HepG2 (cell line): Measurements from ENCODE around the gene GINM1. TPM values are rescaled to one million over a fixed set of nuclear protein-coding genes. Genes with fewer than 3 reads are reported as not detected.

Experiments used
- AGO2 ChIP-seq: fragments of 200-400 bp; formaldehyde crosslinking; optimal IDR thresholded peaks from 2 replicates; pipeline ENCODE3; 2017; ENCODE audit warnings: mild to moderate bottlenecking, low read depth, low read length, moderate library complexity
- CSRNP2 ChIP-seq: sonication (generic); formaldehyde crosslinking; conservative IDR thresholded peaks from 2 replicates; pipeline ENCODE4 v1.8.0; 2022; ENCODE audit warnings: low read depth, missing genetic modification reagents
- DNMT3B ChIP-seq: conservative IDR thresholded peaks from 2 replicates; pipeline ENCODE4 v1.6.1; 2016; ENCODE audit warnings: missing biosample characterization, control low read depth
- IRX3 ChIP-seq: sonication (generic); formaldehyde crosslinking; IDR thresholded peaks from 2 replicates; pipeline ENCODE4 v1.8.1; 2023; ENCODE audit warnings: mild to moderate bottlenecking, low read depth, missing genetic modification reagents, borderline replicate concordance
- MED8 ChIP-seq: sonication (generic); formaldehyde crosslinking; IDR thresholded peaks from 2 replicates; pipeline ENCODE4 v1.8.1; 2023; ENCODE audit warnings: mild to moderate bottlenecking, missing genetic modification reagents; ENCODE audit not compliant: insufficient replicate concordance
- RBM22 ChIP-seq: fragments of 200-400 bp; formaldehyde crosslinking; optimal IDR thresholded peaks from 2 replicates; pipeline ENCODE3; 2017; ENCODE audit warnings: mild to moderate bottlenecking, low read length, moderate library complexity
- RFX3 ChIP-seq: IDR thresholded peaks from 2 replicates; pipeline ENCODE4 v1.6.1; 2016; ENCODE audit warnings: missing biosample characterization, missing genetic modification reagents
- TP53 ChIP-seq: sonication (generic); formaldehyde crosslinking; conservative IDR thresholded peaks from 2 replicates; pipeline ENCODE4 v1.4.0; 2020; ENCODE audit warnings: missing genetic modification reagents
- XBP1 ChIP-seq: sonication (generic); formaldehyde crosslinking; IDR thresholded peaks from 2 replicates; pipeline ENCODE4 v1.5.0; 2020; ENCODE audit warnings: missing genetic modification reagents
- ZBTB21 ChIP-seq: sonication (generic); formaldehyde crosslinking; IDR thresholded peaks from 2 replicates; pipeline ENCODE4 v1.4.0; 2020; ENCODE audit warnings: missing genetic modification reagents
- ZBTB39 ChIP-seq: sonication (generic); formaldehyde crosslinking; IDR thresholded peaks from 2 replicates; pipeline ENCODE4 v1.5.0; 2020; ENCODE audit warnings: missing genetic modification reagents
- ZBTB42 ChIP-seq: sonication (generic); formaldehyde crosslinking; IDR thresholded peaks from 2 replicates; pipeline ENCODE4 v1.5.0; 2020; ENCODE audit warnings: mild to moderate bottlenecking, missing genetic modification reagents
- ZFP90 ChIP-seq: sonication (generic); formaldehyde crosslinking; IDR thresholded peaks from 2 replicates; pipeline ENCODE4 v1.8.0; 2022; ENCODE audit warnings: missing genetic modification reagents, mild to moderate bottlenecking, inconsistent platforms, borderline replicate concordance
- ZFY ChIP-seq: sonication (generic); formaldehyde crosslinking; IDR thresholded peaks from 2 replicates; pipeline ENCODE4 v1.4.0; 2020; ENCODE audit warnings: missing genetic modification reagents
- ZKSCAN5 ChIP-seq: sonication (generic); formaldehyde crosslinking; IDR thresholded peaks from 2 replicates; pipeline ENCODE4 v1.5.1; 2020; ENCODE audit warnings: mild to moderate bottlenecking, missing genetic modification reagents
- ZNF253 ChIP-seq: sonication (generic); formaldehyde crosslinking; IDR thresholded peaks from 2 replicates; pipeline ENCODE4 v1.8.0; 2022; ENCODE audit warnings: mild to moderate bottlenecking, missing genetic modification reagents, borderline replicate concordance
- ZNF274 ChIP-seq: sonication (generic); formaldehyde crosslinking; IDR thresholded peaks from 2 replicates; pipeline ENCODE4 v1.5.1; 2020; ENCODE audit warnings: mild to moderate bottlenecking, missing genetic modification reagents
- ZNF484 ChIP-seq: sonication (generic); formaldehyde crosslinking; IDR thresholded peaks from 2 replicates; pipeline ENCODE4 v1.5.1; 2020; ENCODE audit warnings: mild to moderate bottlenecking, low read depth, missing genetic modification reagents, borderline replicate concordance
- ZNF564 ChIP-seq: sonication (generic); formaldehyde crosslinking; IDR thresholded peaks from 2 replicates; pipeline ENCODE4 v1.8.1; 2023; ENCODE audit warnings: mild to moderate bottlenecking, missing genetic modification reagents
- ZNF784 ChIP-seq: sonication (generic); formaldehyde crosslinking; IDR thresholded peaks from 2 replicates; pipeline ENCODE4 v1.5.1; 2020; ENCODE audit warnings: missing genetic modification reagents, mild to moderate bottlenecking, borderline replicate concordance
- polyA plus RNA-seq, 8 experiments: library from polyadenylated mRNA; depleted of rRNA in 3 of 8; stranded (reverse) in 7 of 8; unstranded in 1 of 8; fragments of >200 nt; fragmentation: Illumina TruSeq in 4 of 8; extraction: Trizol in 4 of 8; gene quantifications; 2 replicates each; pipeline versions ENCODE4 v1.2.1 to v1.2.3, GENCODE V29; 2011 to 2016; ENCODE audit warnings: low read depth in 4 of 8, missing spikeins in 1 of 8, mixed read lengths in 1 of 8; ENCODE audit not compliant: insufficient read depth in 1 of 8
- total RNA-seq, 5 experiments: library from RNA; depleted of rRNA; stranded (reverse); fragments of >200 nt; fragmentation: Illumina TruSeq; extraction: Trizol; gene quantifications; 2 replicates each; pipeline ENCODE4 v1.2.3, GENCODE V29; 2016; ENCODE audit warnings: low read depth in 1 of 5
- TF ChIP-seq, protein P1 (sequence below): sonication (generic); formaldehyde crosslinking; conservative IDR thresholded peaks from 2 replicates; pipeline ENCODE4 v1.4.0; 2020; ENCODE audit warnings: missing genetic modification reagents
- TF ChIP-seq, protein P2 (sequence below): sonication (generic); formaldehyde crosslinking; IDR thresholded peaks from 2 replicates; pipeline ENCODE4 v1.4.0; 2020; ENCODE audit warnings: missing genetic modification reagents
- TF ChIP-seq, protein P3 (sequence below): sonication (generic); formaldehyde crosslinking; IDR thresholded peaks from 2 replicates; pipeline ENCODE4 v1.5.0; 2020; ENCODE audit warnings: missing genetic modification reagents, mild to moderate bottlenecking, borderline replicate concordance

The GINM1 gene
- total and polyA plus RNA-seq, 2 of the 13 experiments (the other 11 are each of a cell fraction or from before 2014, with no cell fraction given), result 19.4 to 27.5 TPM

GRCh38 chr6:149545754-149546471 is 20.3 kb upstream of the GINM1 start, which contains the start of gene PPIL4 (continued):
- TF ChIP-seq, protein P1, sequence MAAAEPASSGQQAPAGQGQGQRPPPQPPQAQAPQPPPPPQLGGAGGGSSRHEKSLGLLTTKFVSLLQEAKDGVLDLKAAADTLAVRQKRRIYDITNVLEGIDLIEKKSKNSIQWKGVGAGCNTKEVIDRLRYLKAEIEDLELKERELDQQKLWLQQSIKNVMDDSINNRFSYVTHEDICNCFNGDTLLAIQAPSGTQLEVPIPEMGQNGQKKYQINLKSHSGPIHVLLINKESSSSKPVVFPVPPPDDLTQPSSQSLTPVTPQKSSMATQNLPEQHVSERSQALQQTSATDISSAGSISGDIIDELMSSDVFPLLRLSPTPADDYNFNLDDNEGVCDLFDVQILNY (CRISPR knock-in tag), result peak; percentile 95
- TF ChIP-seq ZNF784 (CRISPR knock-in tag) (peak; percentile 74; the same call in 1 of the 2 replicates), MED8 (CRISPR knock-in tag) (peak; percentile 59), ZBTB42 (CRISPR knock-in tag) (no peak), ZNF564 (CRISPR knock-in tag) (peak; percentile 91), IRX3 (CRISPR knock-in tag) (peak; percentile 72; the same call in 1 of the 2 replicates), ZKSCAN5 (CRISPR knock-in tag) (no peak), ZNF484 (CRISPR knock-in tag) (no peak), ZFP90 (CRISPR knock-in tag) (peak; percentile 33; the same call in 1 of the 2 replicates), ZBTB21 (CRISPR knock-in tag) (peak; percentile 84), DNMT3B (no peak), TP53 (CRISPR knock-in tag) (no peak; the same call in none of the 2 replicates), AGO2 (peak; percentile 55), ZNF274 (CRISPR knock-in tag) (peak; percentile 57), RFX3 (CRISPR knock-in tag) (no peak; the same call in 1 of the 2 replicates), ZBTB39 (CRISPR knock-in tag) (no peak), ZNF253 (CRISPR knock-in tag) (no peak), XBP1 (CRISPR knock-in tag) (0 out of 2 replicates have a peak, but pooled peaks have one; percentile 32), CSRNP2 (CRISPR knock-in tag) (no peak), RBM22 (no peak), ZFY (CRISPR knock-in tag) (peak; percentile 74)
- TF ChIP-seq, protein P2, sequence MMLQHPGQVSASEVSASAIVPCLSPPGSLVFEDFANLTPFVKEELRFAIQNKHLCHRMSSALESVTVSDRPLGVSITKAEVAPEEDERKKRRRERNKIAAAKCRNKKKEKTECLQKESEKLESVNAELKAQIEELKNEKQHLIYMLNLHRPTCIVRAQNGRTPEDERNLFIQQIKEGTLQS, result peak; percentile 83
- TF ChIP-seq, protein P3, sequence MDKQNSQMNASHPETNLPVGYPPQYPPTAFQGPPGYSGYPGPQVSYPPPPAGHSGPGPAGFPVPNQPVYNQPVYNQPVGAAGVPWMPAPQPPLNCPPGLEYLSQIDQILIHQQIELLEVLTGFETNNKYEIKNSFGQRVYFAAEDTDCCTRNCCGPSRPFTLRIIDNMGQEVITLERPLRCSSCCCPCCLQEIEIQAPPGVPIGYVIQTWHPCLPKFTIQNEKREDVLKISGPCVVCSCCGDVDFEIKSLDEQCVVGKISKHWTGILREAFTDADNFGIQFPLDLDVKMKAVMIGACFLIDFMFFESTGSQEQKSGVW (CRISPR knock-in tag), result no peak; the same call in 1 of the 2 replicates
